GM12801 (cell line): ENCODE results near the gene RPL13.

ENCODE experiments used
- CTCF ChIP-seq: IDR thresholded peaks from one replicate; pipeline ENCODE4 v1.5.1; 2011; ENCODE audit warnings: control low read depth; ENCODE audit not compliant: insufficient read length; ENCODE audit errors: extremely low read depth

Gene RPL13

GRCh38 chr16:89576153-89577054, 15.9 kb downstream of the RPL13 start:
- no peak for TF ChIP-seq CTCF

- no peak for TF ChIP-seq CTCF
Observed at GRCh38 chr16:89577055-89577759, 16.7 kb downstream of the RPL13 start.

GRCh38 chr16:89579351-89579750, 18.9 kb downstream of the RPL13 start:
- TF ChIP-seq CTCF, result no peak

GRCh38 chr16:89581045-89581695, 20.7 kb downstream of the RPL13 start:
- no peak for TF ChIP-seq CTCF

- no peak for TF ChIP-seq CTCF
Observed at GRCh38 chr16:89581861-89582563, 21.5 kb downstream of the RPL13 start.

GRCh38 chr16:89582614-89583196, 22.2 kb downstream of the RPL13 start:
- no peak for TF ChIP-seq CTCF
